Peyer's patch (tissue), 4 donors: ENCODE results near the gene TMEM131. TPM values are rescaled to one million over a fixed set of nuclear protein-coding genes. Genes with fewer than 3 reads are reported as not detected.
A peak's percentile ranks its signal among the peaks of the same experiment; 100 is the strongest.

Experiments
- DNase-seq, 3 donors: peaks; one replicate each; pipeline ENCODE4 v3.0.0-alpha.2; 2017 to 2019
- H3K27ac ChIP-seq, 4 donors: fragments of 200-600 bp; sonication (generic); one replicate each; pipeline ENCODE4 v1.5.1; 2016 to 2019
- H3K27me3 ChIP-seq, 2 donors: fragments of 200-600 bp; sonication (generic); one replicate each; pipeline ENCODE4 v1.5.1; 2019
- H3K36me3 ChIP-seq, 3 donors: fragments of 200-600 bp; sonication (generic); one replicate each; pipeline ENCODE4 v1.5.1; 2016 to 2019
- H3K4me1 ChIP-seq, 4 donors: fragments of 200-600 bp; sonication (generic); one replicate each; pipeline ENCODE4 v1.5.1; 2016 to 2019
- H3K4me3 ChIP-seq, 4 donors: fragments of 200-600 bp; sonication (generic); 1 replicate in 3 of 4; 2 replicates in 1 of 4; pipeline ENCODE4 v1.5.1; 2016 to 2019; ENCODE audit warnings: mild to moderate bottlenecking in 1 of 4
- H3K9me3 ChIP-seq, 4 donors: fragments of 200-600 bp; sonication (generic); one replicate each; pipeline ENCODE4 v1.5.1; 2016 to 2019; ENCODE audit warnings: mild to moderate bottlenecking in 1 of 4
- POLR2A ChIP-seq, 2 donors: fragments of 450-650 bp; IDR thresholded peaks; one replicate each; pipeline ENCODE4 v1.5.1; 2017; ENCODE audit warnings: antibody characterized with exemption in 2 of 2, mild to moderate bottlenecking in 2 of 2, moderate library complexity in 2 of 2
- total RNA-seq, 4 donors: library from RNA; depleted of rRNA; stranded (reverse); fragments of >200 nt; gene quantifications; one replicate each; pipeline ENCODE4 v1.1.0, GENCODE V29; 2016
- TF ChIP-seq, protein P1 (sequence below), 6 experiments: fragments of 450-650 bp in 4 of 6; fragments of 200-600 bp in 2 of 6; sonication (generic) in 1 of 6; IDR thresholded peaks; one replicate each; pipeline ENCODE4 v1.5.1; 2017 to 2019; ENCODE audit warnings: antibody characterized with exemption in 6 of 6, mild to moderate bottlenecking in 3 of 6, moderate library complexity in 1 of 6

TMEM131 gene
- total RNA-seq, 4 donors from 2014 or later: 64.6 to 86.3 (median 74.5) TPM

DNA sequence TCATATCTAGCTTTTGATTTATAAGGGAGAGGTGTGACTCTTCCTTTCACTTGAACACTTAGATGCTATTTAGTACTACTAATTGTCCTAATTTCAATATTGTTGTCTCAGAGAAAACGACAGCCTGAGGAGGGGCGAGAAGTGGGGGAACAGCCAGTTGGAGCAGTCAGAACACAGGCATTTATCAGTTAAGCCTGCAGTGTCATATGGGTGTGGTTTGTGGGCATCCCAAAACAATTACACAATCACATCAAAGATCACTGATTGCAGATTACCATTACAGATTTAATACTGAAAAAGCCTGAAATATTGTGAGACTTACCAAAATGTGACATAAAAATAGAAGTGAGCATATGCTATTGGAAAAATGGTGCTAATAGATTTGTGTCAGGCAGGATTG, 15.8 kb downstream of the TMEM131 start:
- Histone ChIP-seq H3K4me1 (peaks cover 0 to 20% (median 0%) of the 10 kb centered on the region in 4 donors), H3K9me3 (peaks cover 0 to 10% (median 0%) of the 10 kb centered on the region in 4 donors), H3K27ac (no peak overlapping the region), H3K4me3 (no peak overlapping the region), H3K27me3 (no peaks in the 10 kb centered on the region), H3K36me3 (no peaks in the 10 kb centered on the region)
- TF ChIP-seq, protein P1, sequence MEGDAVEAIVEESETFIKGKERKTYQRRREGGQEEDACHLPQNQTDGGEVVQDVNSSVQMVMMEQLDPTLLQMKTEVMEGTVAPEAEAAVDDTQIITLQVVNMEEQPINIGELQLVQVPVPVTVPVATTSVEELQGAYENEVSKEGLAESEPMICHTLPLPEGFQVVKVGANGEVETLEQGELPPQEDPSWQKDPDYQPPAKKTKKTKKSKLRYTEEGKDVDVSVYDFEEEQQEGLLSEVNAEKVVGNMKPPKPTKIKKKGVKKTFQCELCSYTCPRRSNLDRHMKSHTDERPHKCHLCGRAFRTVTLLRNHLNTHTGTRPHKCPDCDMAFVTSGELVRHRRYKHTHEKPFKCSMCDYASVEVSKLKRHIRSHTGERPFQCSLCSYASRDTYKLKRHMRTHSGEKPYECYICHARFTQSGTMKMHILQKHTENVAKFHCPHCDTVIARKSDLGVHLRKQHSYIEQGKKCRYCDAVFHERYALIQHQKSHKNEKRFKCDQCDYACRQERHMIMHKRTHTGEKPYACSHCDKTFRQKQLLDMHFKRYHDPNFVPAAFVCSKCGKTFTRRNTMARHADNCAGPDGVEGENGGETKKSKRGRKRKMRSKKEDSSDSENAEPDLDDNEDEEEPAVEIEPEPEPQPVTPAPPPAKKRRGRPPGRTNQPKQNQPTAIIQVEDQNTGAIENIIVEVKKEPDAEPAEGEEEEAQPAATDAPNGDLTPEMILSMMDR (IDR thresholded peaks at IDR 0.05): no peak
- TF ChIP-seq POLR2A (IDR thresholded peaks at IDR 0.05): no peak
- DNase-seq: no peak

DNA sequence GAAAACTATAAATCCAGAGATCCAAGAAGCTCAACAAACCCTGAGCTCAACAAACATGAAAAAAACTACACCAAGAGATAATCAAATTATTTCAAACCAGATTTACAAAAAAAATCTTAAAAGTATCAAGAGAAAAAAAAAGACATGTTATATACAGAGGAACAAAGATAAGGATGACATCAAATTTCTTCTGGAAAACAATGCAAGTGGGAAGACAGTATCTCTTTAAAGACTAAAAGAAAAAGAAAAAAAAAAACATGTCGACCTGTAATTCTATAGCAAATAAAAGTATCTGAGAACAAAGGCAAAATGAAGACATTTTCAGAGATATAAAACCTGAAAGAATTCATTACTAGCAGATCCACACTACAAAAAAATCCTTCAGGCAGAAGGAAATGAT, 21.3 kb downstream of the TMEM131 start:
- no peak for DNase-seq
- H3K36me3 ChIP-seq: no peaks in the 10 kb centered on the region
- H3K4me1 ChIP-seq: peaks cover 0 to 15% (median 0%) of the 10 kb centered on the region in 4 donors
- no peak overlapping the region for H3K27ac ChIP-seq
- TF ChIP-seq, protein P1 (IDR thresholded peaks at IDR 0.05): no peak
- TF ChIP-seq POLR2A (IDR thresholded peaks at IDR 0.05): no peak
- H3K4me3 ChIP-seq: no peak overlapping the region
- peaks cover 0 to 10% (median 0%) of the 10 kb centered on the region in 4 donors for H3K9me3 ChIP-seq
- H3K27me3 ChIP-seq: no peaks in the 10 kb centered on the region

DNA sequence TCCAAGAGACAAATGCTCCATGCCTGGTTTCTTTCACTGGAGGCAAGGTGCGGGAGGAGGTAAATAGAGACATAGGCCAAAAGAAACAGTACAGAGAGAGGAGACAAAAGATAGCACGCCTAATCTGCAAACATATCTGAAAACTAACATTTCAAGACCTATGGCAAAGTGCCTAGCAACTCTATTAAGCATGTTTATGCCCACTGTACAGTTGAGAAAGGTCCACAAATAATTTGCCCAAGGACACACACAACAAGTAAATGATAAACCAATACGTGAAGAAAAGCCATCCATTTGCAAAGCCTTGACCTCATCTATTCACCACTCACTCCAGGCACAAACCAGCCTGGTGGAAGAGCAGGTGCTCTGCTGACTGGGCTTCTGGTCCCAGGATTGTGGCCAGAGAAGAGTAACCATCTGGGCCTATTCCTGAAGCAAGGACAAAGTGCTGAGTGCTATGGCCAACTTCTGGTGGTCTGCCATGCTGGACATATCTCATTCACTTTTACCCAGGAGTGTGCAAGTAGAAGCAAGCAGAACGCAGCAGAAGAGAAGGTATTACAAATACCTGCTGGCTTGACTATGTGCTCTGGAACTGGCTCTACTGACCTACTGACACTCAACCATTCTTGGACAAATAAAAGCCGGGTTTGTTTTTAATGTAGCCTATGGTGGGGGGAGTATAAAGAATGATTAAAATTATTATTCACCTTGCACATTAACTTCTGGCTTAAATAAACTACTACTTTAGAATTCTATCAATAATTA, 25.3 kb downstream of the TMEM131 start:
- H3K9me3 ChIP-seq: no peaks in the 10 kb centered on the region
- no peaks in the 10 kb centered on the region for H3K36me3 ChIP-seq
- H3K27ac ChIP-seq: no peak overlapping the region
- H3K4me1 ChIP-seq: peaks cover 0 to 48% (median 9%) of the 10 kb centered on the region in 4 donors
- H3K27me3 ChIP-seq: no peaks in the 10 kb centered on the region
- TF ChIP-seq, protein P1 (IDR thresholded peaks at IDR 0.05): no peak
- TF ChIP-seq POLR2A (IDR thresholded peaks at IDR 0.05): no peak
- H3K4me3 ChIP-seq: no peak overlapping the region
- no peak for DNase-seq

DNA sequence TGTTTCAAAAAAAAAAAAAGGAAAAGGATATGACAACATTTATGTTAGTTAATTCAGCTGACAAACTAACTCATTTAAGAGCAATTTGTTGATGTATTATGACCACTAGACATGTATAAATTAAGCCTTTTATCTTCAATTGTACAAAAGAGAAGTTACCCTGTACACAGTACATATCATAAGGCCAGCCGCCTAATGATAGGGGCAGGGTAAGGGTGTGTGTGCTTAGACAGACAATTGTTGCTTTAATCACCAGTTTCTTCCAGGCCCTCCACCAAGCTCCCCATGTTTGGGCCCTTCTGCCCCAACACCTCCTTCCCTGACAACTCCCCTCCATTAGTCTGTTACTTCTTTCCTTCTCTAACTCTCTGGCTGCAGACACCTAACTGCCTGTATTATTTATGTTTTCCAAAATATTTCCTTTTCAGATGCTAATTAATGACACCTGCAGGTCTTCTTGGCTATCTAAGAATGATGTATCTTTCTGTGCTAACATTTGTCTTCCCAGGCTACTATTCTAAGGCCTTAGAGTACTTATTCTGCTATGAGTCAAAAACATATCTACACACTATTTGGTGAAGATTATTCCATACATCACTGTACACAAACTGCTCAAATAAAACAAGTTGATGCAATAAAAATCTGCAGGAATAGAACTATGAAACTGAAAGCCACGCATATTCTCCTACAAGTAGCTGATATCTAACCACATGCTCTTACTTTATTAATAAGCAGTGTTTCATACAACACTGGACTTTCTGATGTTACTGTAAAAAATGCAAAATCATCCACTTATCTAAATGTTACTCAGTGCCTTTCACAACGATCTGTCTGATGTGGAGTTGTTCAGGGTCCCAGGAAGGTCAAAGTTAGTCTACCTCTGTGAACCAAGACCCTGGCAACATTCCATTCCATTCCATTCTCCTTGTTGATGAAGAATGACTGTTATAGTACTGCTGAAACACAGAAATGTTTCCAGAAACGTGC, 26.4 kb downstream of the TMEM131 start:
- DNase-seq: no peak
- TF ChIP-seq POLR2A (IDR thresholded peaks at IDR 0.05): no peak
- peaks cover 0 to 52% (median 9%) of the 10 kb centered on the region in 4 donors for H3K4me1 ChIP-seq

DNA sequence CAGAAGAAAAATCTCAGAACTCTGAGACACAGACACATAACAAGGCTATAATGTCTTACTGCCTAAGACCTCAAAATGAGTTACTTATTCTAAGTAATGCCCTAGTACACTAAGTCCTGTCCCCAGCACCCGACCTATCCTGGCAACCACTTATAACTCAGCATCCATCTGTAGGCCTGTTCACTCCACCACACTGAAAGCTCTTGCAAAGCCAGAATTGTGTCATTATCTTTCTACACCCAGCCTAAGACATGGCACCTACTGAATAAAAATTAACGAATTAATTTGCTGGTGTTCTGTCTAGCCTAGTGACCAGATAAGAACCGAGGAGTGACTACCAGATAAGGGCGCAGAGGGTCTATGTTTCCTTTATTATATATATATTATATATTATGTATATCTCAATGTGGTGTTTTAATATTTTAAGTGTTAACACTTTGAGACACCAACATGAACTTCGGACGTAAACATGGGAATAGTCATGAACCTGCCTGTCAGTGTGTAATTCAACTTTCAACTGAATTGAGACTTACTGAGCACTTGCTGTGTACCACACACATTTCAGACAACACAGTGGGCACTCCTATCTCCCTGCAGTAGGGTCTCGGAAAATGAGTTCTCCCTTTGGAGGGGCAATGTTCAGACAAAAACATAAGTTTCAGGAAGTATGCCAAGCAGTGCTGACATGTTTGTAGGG, 27.7 kb downstream of the TMEM131 start:
- no peak for DNase-seq
- TF ChIP-seq, protein P1 (IDR thresholded peaks at IDR 0.05): no peak
- TF ChIP-seq POLR2A (IDR thresholded peaks at IDR 0.05): no peak
- peaks cover 3 to 65% (median 9%) of the 10 kb centered on the region in 4 donors for H3K4me1 ChIP-seq

More for the DNA sequence above, 26.4 kb downstream of the TMEM131 start:
- Histone ChIP-seq H3K36me3 (no peaks in the 10 kb centered on the region), H3K27me3 (no peaks in the 10 kb centered on the region), H3K4me3 (no peak overlapping the region), H3K27ac (no peak overlapping the region), H3K9me3 (no peaks in the 10 kb centered on the region)

More for the DNA sequence above, 27.7 kb downstream of the TMEM131 start:
- no peak overlapping the region for H3K4me3 ChIP-seq
- no peaks in the 10 kb centered on the region for H3K27me3 ChIP-seq
- no peaks in the 10 kb centered on the region for H3K36me3 ChIP-seq
- H3K27ac ChIP-seq: peak overlapping the region in 1 of 4 donors; percentile 32
- H3K9me3 ChIP-seq: no peaks in the 10 kb centered on the region
